Measurements from ENCODE around the gene CNTNAP1.
"Not testable (repeated sequence)": the region's sequence is repeated elsewhere in the genome, so short reads cannot be mapped to it uniquely, and the experiment has no call there.

GRCh38 chr17:42659932-42660274 lies 22.4 kb upstream of the CNTNAP1 start:
- not testable (repeated sequence) for TF ChIP-seq CTCF (IDR thresholded peaks at IDR 0.05); EP300 (IDR thresholded peaks at IDR 0.05; ENCODE audit: low read depth); POLR2A (IDR thresholded peaks at IDR 0.05); POLR2AphosphoS5 (IDR thresholded peaks at IDR 0.05)

All from transverse colon (tissue), 4 donors.